Measurements from ENCODE around the gene SYTL3. TPM values are rescaled to one million over a fixed set of nuclear protein-coding genes. Genes with fewer than 3 reads are reported as not detected.

The SYTL3 gene
- total RNA-seq, 4 donors from 2014 or later, result 3.0 to 16.7 (median 6.7) TPM

- no peak overlapping the region for H3K27ac ChIP-seq
- H3K4me1 ChIP-seq, result peaks cover 10 to 18% of the 10 kb centered on the region in 2 donors
- H3K9me3 ChIP-seq, result no peaks in the 10 kb centered on the region
- no peak for TF ChIP-seq CTCF (IDR thresholded peaks at IDR 0.05 in 4 of 5, conservative IDR thresholded peaks at IDR 0.05 in 1 of 5)
- no peak for TF ChIP-seq POLR2A (IDR thresholded peaks at IDR 0.05)
- ATAC-seq (no peak), DNase-seq (no peak)
- peaks cover 0 to 6% of the 10 kb centered on the region in 2 donors for H3K36me3 ChIP-seq
- intact Hi-C loops (cut with DNase I; ENCODE audit: low total_unique reads), result loop anchor here (10.0 kb wide), 1 partner anchor 395 kb away; no protein-coding TSS in a partner anchor
- in situ Hi-C loops (cut with MboI; ENCODE audit: low sequenced_read_pairs in 4 of 4), result loop anchor here (5.0 to 25.0 kb wide), 3 partner anchors 257 to 402 kb away; no protein-coding TSS in a partner anchor
- H3K4me3 ChIP-seq, result no peak overlapping the region
- no peaks in the 10 kb centered on the region for H3K27me3 ChIP-seq
Measured at GRCh38 chr6:158709809-158710208, 60.0 kb downstream of the SYTL3 start.

- Histone ChIP-seq H3K9me3 (no peaks in the 10 kb centered on the region), H3K27me3 (no peaks in the 10 kb centered on the region), H3K36me3 (peaks cover 0 to 6% of the 10 kb centered on the region in 2 donors), H3K27ac (no peak overlapping the region), H3K4me1 (peaks cover 7 to 12% of the 10 kb centered on the region in 2 donors), H3K4me3 (no peak overlapping the region)
- ATAC-seq, result no peak
- no peak for TF ChIP-seq POLR2A (IDR thresholded peaks at IDR 0.05)
- no peak for TF ChIP-seq CTCF (IDR thresholded peaks at IDR 0.05 in 4 of 5, conservative IDR thresholded peaks at IDR 0.05 in 1 of 5)
- in situ Hi-C loops (cut with MboI; ENCODE audit: low sequenced_read_pairs in 4 of 4), result loop anchor here in 3 of 4 donors (5.0 to 25.0 kb wide), 2 partner anchors 256 to 401 kb away; no protein-coding TSS in a partner anchor
- intact Hi-C loops (cut with DNase I; ENCODE audit: low total_unique reads), result no loop called here
- no peak for DNase-seq
Measured at GRCh38 chr6:158711264-158711663, 61.4 kb downstream of the SYTL3 start.

GRCh38 chr6:158713469-158713868 is 63.6 kb downstream of the SYTL3 start:
- peaks cover 0 to 14% of the 10 kb centered on the region in 2 donors for H3K36me3 ChIP-seq
- intact Hi-C loops (cut with DNase I; ENCODE audit: low total_unique reads) (no loop called here), in situ Hi-C loops (cut with MboI; ENCODE audit: low sequenced_read_pairs in 4 of 4) (loop anchor here in 3 of 4 donors (5.0 to 25.0 kb wide), 2 partner anchors 254 to 399 kb away; no protein-coding TSS in a partner anchor)
- H3K27ac ChIP-seq, result no peak overlapping the region
- no peaks in the 10 kb centered on the region for H3K27me3 ChIP-seq
- TF ChIP-seq CTCF (IDR thresholded peaks at IDR 0.05 in 4 of 5, conservative IDR thresholded peaks at IDR 0.05 in 1 of 5), result no peak
- no peak for TF ChIP-seq POLR2A (IDR thresholded peaks at IDR 0.05)
- no peaks in the 10 kb centered on the region for H3K4me1 ChIP-seq
- H3K9me3 ChIP-seq, result no peaks in the 10 kb centered on the region
- no peak overlapping the region for H3K4me3 ChIP-seq
- DNase-seq, result no peak
- no peak for ATAC-seq

GRCh38 chr6:158714706-158715105 is 64.9 kb downstream of the SYTL3 start:
- ATAC-seq, result no peak
- intact Hi-C loops (cut with DNase I; ENCODE audit: low total_unique reads), result no loop called here
- in situ Hi-C loops (cut with MboI; ENCODE audit: low sequenced_read_pairs in 4 of 4), result loop anchor here in 3 of 4 donors (5.0 to 25.0 kb wide), 2 partner anchors 253 to 398 kb away; no protein-coding TSS in a partner anchor
- H3K4me1 ChIP-seq, result no peaks in the 10 kb centered on the region
- DNase-seq, result no peak
- no peak overlapping the region for H3K27ac ChIP-seq
- no peaks in the 10 kb centered on the region for H3K9me3 ChIP-seq
- H3K4me3 ChIP-seq, result no peak overlapping the region
- no peaks in the 10 kb centered on the region for H3K27me3 ChIP-seq
- H3K36me3 ChIP-seq, result peaks cover 0 to 14% of the 10 kb centered on the region in 2 donors
- TF ChIP-seq POLR2A (IDR thresholded peaks at IDR 0.05) (no peak), CTCF (IDR thresholded peaks at IDR 0.05 in 4 of 5, conservative IDR thresholded peaks at IDR 0.05 in 1 of 5) (no peak)

All from gastrocnemius medialis (tissue), 4 donors.